Suprapubic skin (tissue), 4 donors: ENCODE measurements around the gene IRAK1BP1. TPM values are rescaled to one million over a fixed set of nuclear protein-coding genes. Genes with fewer than 3 reads are reported as not detected.
A peak's percentile ranks its signal among the peaks of the same experiment; 100 is the strongest.
"Not testable (repeated sequence)": the region's sequence is repeated elsewhere in the genome, so short reads cannot be mapped to it uniquely, and the experiment has no call there.

ENCODE experiments used
- DNase-seq, 2 donors: peaks; one replicate each; pipeline ENCODE4 v3.0.0-alpha.2; 2019; ENCODE audit warnings: low spot score in 2 of 2
- H3K27ac ChIP-seq: fragments of 200-600 bp; sonication (generic); one replicate; pipeline ENCODE4 v1.5.1; 2019
- H3K27me3 ChIP-seq: fragments of 200-600 bp; sonication (generic); one replicate; pipeline ENCODE4 v1.5.1; 2019
- H3K36me3 ChIP-seq: fragments of 200-600 bp; sonication (generic); one replicate; pipeline ENCODE4 v1.5.1; 2019
- H3K4me1 ChIP-seq: fragments of 200-600 bp; sonication (generic); one replicate; pipeline ENCODE4 v1.5.1; 2019
- H3K4me3 ChIP-seq: fragments of 200-600 bp; sonication (generic); one replicate; pipeline ENCODE4 v1.5.1; 2019; ENCODE audit warnings: mild to moderate bottlenecking
- H3K9me3 ChIP-seq: fragments of 200-600 bp; sonication (generic); one replicate; pipeline ENCODE4 v1.5.1; 2019
- EP300 ChIP-seq: sonication (generic); formaldehyde crosslinking; IDR thresholded peaks from one replicate; pipeline ENCODE4 v1.6.1; 2017; ENCODE audit warnings: antibody characterized with exemption
- POLR2A ChIP-seq, 2 donors: fragments of 450-650 bp; IDR thresholded peaks; one replicate each; pipeline ENCODE4 v1.6.1; 2017; ENCODE audit warnings: antibody characterized with exemption in 2 of 2, mild to moderate bottlenecking in 2 of 2, moderate library complexity in 2 of 2
- POLR2AphosphoS5 ChIP-seq, 3 donors: sonication (generic); formaldehyde crosslinking; IDR thresholded peaks; one replicate each; pipeline ENCODE4 v1.6.1; 2017; ENCODE audit warnings: antibody characterized with exemption in 3 of 3
- WGBS: methylation state at CpG from one replicate; pipeline ENCODE4 v1.1.5; 2018; 5-methylcytosine and 5-hydroxymethylcytosine counted together
- total RNA-seq, 4 donors: library from RNA; depleted of rRNA; stranded (reverse); fragments of >200 nt; gene quantifications; one replicate each; pipeline ENCODE4 v1.1.0, GENCODE V29; 2016
- TF ChIP-seq, protein P1 (sequence below), 2 donors: fragments of 200-600 bp in 1 of 2; fragments of 450-650 bp in 1 of 2; sonication (generic) in 1 of 2; IDR thresholded peaks; one replicate each; pipeline ENCODE4 v1.5.1; 2016 to 2019; ENCODE audit warnings: antibody characterized with exemption in 2 of 2, mild to moderate bottlenecking in 1 of 2, moderate library complexity in 1 of 2

The IRAK1BP1 gene
- total RNA-seq, 4 donors from 2014 or later, result 3.4 to 5.0 (median 4.0) TPM

DNA sequence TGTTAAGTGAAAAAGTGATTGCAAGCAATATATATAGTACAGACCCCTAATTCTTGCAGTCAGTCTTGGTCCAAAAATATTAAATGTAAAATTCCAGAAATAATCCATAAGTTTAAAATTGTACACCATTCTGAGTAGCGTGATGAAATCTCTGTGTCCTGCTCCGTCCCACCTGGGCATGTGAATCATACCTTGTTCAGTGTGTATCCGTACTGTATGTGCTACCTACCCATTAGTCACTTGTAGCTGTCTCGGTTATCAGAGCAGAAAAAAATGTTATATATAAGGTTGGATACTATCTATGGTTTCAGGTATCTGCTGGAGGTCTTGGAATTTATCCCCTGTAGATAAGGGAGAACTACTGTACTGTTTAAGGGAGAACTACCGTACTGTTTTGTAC is 16.3 kb downstream of the IRAK1BP1 start:
- 93% methylated on average over 5 of the region's 5 CpGs for WGBS
- no peaks in the 10 kb centered on the region for H3K27me3 ChIP-seq
- H3K27ac ChIP-seq, result no peak overlapping the region
- H3K9me3 ChIP-seq, result no peaks in the 10 kb centered on the region
- TF ChIP-seq, protein P1, sequence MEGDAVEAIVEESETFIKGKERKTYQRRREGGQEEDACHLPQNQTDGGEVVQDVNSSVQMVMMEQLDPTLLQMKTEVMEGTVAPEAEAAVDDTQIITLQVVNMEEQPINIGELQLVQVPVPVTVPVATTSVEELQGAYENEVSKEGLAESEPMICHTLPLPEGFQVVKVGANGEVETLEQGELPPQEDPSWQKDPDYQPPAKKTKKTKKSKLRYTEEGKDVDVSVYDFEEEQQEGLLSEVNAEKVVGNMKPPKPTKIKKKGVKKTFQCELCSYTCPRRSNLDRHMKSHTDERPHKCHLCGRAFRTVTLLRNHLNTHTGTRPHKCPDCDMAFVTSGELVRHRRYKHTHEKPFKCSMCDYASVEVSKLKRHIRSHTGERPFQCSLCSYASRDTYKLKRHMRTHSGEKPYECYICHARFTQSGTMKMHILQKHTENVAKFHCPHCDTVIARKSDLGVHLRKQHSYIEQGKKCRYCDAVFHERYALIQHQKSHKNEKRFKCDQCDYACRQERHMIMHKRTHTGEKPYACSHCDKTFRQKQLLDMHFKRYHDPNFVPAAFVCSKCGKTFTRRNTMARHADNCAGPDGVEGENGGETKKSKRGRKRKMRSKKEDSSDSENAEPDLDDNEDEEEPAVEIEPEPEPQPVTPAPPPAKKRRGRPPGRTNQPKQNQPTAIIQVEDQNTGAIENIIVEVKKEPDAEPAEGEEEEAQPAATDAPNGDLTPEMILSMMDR (IDR thresholded peaks at IDR 0.05), result no peak
- TF ChIP-seq EP300 (no peak), POLR2AphosphoS5 (IDR thresholded peaks at IDR 0.05) (no peak), POLR2A (IDR thresholded peaks at IDR 0.05) (no peak)
- H3K4me3 ChIP-seq, result no peak overlapping the region
- no peaks in the 10 kb centered on the region for H3K4me1 ChIP-seq
- no peak for DNase-seq
- no peaks in the 10 kb centered on the region for H3K36me3 ChIP-seq

DNA sequence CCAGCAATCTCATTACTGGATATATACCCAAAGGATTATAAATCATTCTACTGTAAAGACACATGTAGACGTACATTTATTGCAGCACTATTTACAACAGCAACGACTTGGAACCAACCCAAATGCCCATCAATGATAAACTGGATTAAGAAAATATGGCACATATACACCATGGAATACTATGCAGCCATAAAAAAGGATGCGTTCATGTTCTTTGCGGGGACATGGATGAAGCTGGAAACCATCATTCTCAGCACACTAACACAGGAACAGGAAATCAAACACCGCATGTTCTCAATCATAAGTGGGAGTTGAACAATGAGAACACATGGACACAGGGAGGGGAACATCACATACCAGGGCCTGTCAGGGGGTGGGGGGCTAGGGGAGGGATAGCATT is 22.6 kb downstream of the IRAK1BP1 start:
- not testable (repeated sequence) for H3K9me3 ChIP-seq, H3K27ac ChIP-seq, H3K4me1 ChIP-seq, DNase-seq, H3K36me3 ChIP-seq, H3K27me3 ChIP-seq, H3K4me3 ChIP-seq
- 98% methylated on average over 5 of the region's 5 CpGs for WGBS

DNA sequence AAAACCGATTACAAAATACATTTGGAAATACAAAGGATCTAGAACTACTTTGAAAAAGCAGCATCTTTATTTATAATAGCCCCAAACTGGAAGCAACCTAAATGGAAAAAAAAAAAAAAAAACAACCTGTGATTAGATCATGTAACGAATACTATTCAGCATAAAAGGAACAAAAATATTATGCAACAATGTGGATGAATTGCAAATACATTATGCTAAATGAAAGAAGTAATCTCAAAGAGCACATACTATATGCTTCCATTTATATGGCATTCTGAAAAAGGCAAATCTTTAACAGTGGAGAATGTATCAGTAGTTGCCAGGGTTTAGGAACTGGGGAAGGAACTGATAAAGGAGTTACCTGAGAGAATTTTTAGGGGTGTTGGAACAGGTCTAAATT is 28.9 kb downstream of the IRAK1BP1 start:
- TF ChIP-seq EP300, result no peak
- no peak for TF ChIP-seq POLR2AphosphoS5 (IDR thresholded peaks at IDR 0.05)
- TF ChIP-seq, protein P1 (IDR thresholded peaks at IDR 0.05), result no peak
- no peak for TF ChIP-seq POLR2A (IDR thresholded peaks at IDR 0.05)
- no peak for DNase-seq
- H3K27me3 ChIP-seq, result no peaks in the 10 kb centered on the region
- no peaks in the 10 kb centered on the region for H3K4me1 ChIP-seq
- 85% methylated on average over 2 of the region's 2 CpGs for WGBS
- H3K4me3 ChIP-seq, result no peak overlapping the region
- H3K9me3 ChIP-seq, result no peaks in the 10 kb centered on the region
- H3K27ac ChIP-seq, result no peak overlapping the region
- H3K36me3 ChIP-seq, result no peaks in the 10 kb centered on the region

DNA sequence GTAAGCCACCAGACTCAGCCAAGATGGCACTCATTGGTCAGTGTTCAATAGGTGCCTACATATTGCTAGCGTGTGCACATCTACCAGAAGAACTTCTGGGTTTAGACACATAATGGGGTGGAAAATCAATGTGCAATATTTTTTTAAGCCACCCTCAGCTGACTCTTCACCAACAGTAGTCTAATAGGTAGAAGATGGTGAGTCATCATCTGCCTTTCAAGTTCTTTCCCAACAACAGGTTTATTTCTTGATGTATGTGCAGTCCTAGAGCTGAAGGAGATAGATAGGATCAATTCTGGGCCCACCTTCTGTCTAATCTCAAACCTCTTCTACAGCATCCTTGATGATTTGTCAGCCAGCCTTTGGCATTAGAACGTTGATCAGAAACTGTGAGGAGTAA is 41.3 kb downstream of the IRAK1BP1 start:
- Histone ChIP-seq H3K9me3 (no peaks in the 10 kb centered on the region), H3K36me3 (no peaks in the 10 kb centered on the region), H3K27me3 (no peaks in the 10 kb centered on the region), H3K4me1 (peaks cover 20% of the 10 kb centered on the region), H3K4me3 (no peak overlapping the region), H3K27ac (no peak overlapping the region)
- no peak for DNase-seq
- TF ChIP-seq POLR2AphosphoS5 (IDR thresholded peaks at IDR 0.05) (no peak), POLR2A (IDR thresholded peaks at IDR 0.05) (no peak), EP300 (no peak)
- TF ChIP-seq, protein P1 (IDR thresholded peaks at IDR 0.05), result no peak
- 72% methylated on average over 2 of the region's 2 CpGs for WGBS

DNA sequence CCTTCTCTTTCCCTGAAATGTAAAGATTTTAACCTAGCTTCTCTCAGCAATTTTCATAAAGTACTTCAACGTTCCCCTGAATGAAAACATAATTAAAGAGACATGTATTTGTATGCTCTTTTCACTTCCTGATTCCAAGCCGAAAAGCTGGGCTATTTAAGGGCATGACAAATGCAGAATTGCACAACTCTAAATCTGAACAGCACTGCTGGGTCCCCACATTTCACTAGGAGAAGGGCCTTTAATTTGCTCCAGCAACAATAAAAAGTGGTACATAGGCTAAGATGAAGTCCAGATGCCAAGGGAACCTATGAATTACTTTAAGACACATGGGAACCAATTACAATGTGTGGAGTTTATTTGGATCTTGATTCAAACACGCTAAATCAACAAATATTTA is 42.0 kb downstream of the IRAK1BP1 start:
- 36% methylated on average over 3 of the region's 3 CpGs for WGBS
- H3K27me3 ChIP-seq, result no peaks in the 10 kb centered on the region
- no peak for TF ChIP-seq POLR2A (IDR thresholded peaks at IDR 0.05)
- TF ChIP-seq, protein P1 (IDR thresholded peaks at IDR 0.05), result no peak
- TF ChIP-seq EP300, result no peak
- TF ChIP-seq POLR2AphosphoS5 (IDR thresholded peaks at IDR 0.05), result no peak
- no peak overlapping the region for H3K27ac ChIP-seq
- H3K4me3 ChIP-seq, result no peak overlapping the region
- H3K9me3 ChIP-seq, result no peaks in the 10 kb centered on the region
- H3K4me1 ChIP-seq, result peaks cover 20% of the 10 kb centered on the region
- no peaks in the 10 kb centered on the region for H3K36me3 ChIP-seq
- DNase-seq, result no peak

DNA sequence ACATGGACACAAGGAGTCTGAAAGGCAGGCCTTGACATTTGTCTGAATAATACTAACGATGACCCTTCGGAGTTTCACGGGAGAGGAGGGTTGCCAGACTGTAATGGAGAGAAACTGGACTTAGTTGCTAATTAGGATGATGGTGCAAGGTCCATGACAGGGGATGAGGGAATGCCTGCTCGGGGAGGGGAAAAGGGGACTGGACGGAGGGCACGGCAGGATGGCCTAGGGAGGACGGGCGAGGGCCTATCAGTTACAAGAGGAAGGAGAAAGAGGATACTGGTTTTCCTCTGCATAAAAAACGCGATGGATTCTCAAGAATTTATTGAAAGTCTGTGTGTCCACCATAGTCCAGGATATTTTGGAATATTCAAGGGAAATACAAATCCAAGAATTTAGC is 42.7 kb downstream of the IRAK1BP1 start:
- no peak for TF ChIP-seq POLR2AphosphoS5 (IDR thresholded peaks at IDR 0.05)
- no peak for TF ChIP-seq POLR2A (IDR thresholded peaks at IDR 0.05)
- TF ChIP-seq, protein P1 (IDR thresholded peaks at IDR 0.05), result no peak
- no peak for TF ChIP-seq EP300
- H3K27ac ChIP-seq, result no peak overlapping the region

More for the DNA sequence above, 42.7 kb downstream of the IRAK1BP1 start:
- H3K9me3 ChIP-seq, result no peaks in the 10 kb centered on the region
- WGBS, result 83% methylated on average over 10 of the region's 10 CpGs
- H3K4me3 ChIP-seq, result peak overlapping the region; percentile 56
- H3K4me1 ChIP-seq, result peaks cover 20% of the 10 kb centered on the region
- no peaks in the 10 kb centered on the region for H3K27me3 ChIP-seq
- no peak for DNase-seq
- no peaks in the 10 kb centered on the region for H3K36me3 ChIP-seq
